Kidney capillary endothelial cell (primary cell): ENCODE data around the gene CKAP2L.
A peak's percentile ranks its signal among the peaks of the same experiment; 100 is the strongest.
"Not testable (repeated sequence)": the region's sequence is repeated elsewhere in the genome, so short reads cannot be mapped to it uniquely, and the experiment has no call there.

ENCODE experiments used
- DNase-seq: peaks from one replicate; pipeline ENCODE4 v3.0.0-alpha.2; 2018; ENCODE audit warnings: low spot score

CKAP2L gene

DNA sequence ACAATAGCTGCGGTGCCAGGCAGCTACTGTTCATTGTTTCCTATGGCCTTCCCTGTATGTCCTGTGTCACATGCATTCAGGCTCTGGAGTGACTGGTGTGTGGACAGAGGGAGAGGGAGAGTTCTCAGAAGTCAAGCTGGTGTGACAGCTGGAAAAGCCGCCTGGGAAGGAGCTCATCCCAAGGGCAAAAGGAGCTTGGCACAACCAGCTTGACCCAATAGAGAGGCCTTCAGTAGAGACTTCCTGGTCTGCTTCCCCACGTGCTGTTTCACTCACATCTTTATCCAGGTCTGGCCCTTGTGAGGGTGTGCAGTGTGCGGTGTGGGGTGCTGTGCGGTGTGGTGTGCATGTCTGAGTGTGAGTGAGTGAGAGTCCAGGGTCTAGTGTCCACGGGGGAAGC, 54.7 kb downstream of the CKAP2L start:
- DNase-seq: no peak

DNA sequence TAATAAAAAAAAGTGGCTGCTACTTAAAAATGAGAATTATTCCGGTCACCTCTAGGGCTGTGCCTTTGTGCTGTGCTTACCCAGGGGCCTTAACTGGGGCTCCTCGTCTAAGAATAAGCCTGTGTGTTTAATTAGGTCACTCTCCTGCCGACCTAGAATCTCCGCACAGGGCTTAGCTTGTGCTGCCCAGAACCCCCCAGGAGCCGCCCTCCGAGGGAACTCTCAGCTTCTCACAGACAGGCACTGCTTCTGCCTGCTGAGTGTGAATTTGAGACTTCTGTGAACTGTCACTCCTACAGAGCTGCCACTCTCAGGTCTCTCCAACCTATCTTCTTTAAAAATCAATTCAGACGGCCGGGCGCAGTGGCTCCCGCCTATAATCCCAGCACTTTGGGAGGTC, 55.4 kb downstream of the CKAP2L start:
- DNase-seq: no peak

DNA sequence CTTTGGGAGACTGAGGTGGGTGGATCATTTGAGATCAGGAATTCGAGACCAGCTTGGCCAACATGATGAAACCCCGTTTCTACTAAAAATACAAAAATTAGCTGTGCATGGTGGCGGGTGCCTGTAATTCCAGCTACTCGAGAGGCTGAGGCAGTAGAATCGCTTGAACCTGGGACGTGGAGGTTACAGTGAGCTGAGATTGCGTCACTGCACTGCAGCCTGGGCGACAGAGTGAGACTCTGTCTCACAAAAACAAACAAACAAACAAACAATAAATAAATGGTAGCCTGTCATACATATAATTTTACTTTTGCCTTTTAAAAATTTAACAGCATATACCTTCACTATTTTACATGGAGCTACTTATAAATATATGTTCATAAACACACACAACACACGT, 57.5 kb downstream of the CKAP2L start:
- DNase-seq: not testable (repeated sequence)

DNA sequence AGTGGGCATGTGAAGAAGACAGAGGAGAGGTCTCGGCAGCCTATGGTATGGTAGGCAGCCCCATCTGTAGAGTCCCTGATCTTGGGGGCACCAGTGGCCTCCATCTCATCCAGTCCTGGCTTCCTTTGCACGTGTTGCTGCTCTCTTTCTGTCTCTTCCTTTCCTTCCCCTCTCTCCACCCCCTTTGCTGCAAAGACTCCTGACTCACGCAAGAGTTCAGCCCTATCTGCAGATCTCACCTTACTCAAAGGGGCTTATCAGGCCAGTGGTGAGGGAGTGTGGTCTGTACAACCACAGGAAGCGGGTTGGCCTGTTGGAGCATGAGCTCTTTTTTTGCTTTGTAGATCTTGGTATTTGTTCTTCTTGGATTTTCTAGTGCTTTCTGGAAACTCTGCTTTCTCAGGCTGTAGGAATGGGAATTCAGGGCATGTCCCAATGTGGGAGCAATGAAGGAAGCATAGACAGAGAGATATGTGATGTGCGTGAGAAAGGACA, 58.2 kb downstream of the CKAP2L start:
- no peak for DNase-seq

DNA sequence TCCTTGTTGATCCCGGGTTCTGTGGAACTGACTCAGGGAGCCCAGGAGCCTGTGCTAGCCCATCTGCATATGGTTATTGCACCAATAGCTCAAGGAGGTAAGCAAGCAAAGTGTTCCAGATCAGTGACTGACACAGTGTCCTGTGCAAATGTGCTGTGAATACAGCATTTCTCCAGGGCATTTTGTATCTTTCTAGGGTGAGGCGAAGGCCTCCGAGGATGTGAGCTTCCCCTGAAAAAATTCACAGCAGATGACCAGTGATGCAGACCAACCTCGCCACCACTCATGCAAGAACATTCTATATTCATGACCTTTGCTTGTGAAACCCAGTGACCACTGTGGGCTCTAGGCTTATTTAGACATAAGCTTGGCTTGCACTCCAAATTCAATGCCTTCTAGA, 58.8 kb downstream of the CKAP2L start:
- DNase-seq: no peak

DNA sequence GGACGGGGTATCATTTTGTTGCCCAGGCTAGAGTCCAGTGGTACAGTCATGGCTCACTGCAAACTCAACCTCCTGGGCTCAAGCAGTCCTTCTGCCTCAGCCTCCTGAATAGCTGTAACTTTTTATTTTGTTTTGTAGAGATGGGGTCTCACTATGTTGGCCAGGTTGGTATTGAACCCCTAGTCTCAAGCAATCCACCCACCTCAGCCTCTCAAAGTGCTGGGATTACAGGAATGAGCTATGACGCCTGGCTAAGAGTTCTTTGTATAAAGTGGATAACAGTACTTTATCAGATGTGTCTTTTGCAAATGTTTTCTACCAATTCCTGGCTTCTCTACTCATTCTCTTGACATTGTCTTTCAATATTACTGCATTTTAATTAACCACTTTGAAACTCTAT, 60.7 kb downstream of the CKAP2L start:
- no peak for DNase-seq

DNA sequence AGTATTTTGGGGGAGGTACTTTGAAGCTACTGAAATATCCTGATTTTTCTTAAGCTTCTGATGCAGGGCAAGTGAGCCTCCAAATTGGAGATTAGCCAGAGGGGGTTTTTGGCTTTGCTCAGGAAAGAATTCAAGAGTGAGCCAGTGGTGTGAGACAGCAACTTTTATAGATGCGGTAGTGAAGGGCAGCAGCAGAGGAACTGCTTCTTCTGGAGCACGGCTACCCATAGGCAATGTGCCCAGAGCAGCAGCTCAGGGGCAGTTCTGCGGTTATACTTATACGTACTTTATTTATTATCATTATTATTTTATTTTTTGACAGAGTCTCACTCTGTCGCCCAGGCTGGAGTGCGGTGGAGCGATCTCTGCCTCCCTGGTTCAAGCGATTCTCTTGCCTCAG, 63.4 kb downstream of the CKAP2L start:
- no peak for DNase-seq

DNA sequence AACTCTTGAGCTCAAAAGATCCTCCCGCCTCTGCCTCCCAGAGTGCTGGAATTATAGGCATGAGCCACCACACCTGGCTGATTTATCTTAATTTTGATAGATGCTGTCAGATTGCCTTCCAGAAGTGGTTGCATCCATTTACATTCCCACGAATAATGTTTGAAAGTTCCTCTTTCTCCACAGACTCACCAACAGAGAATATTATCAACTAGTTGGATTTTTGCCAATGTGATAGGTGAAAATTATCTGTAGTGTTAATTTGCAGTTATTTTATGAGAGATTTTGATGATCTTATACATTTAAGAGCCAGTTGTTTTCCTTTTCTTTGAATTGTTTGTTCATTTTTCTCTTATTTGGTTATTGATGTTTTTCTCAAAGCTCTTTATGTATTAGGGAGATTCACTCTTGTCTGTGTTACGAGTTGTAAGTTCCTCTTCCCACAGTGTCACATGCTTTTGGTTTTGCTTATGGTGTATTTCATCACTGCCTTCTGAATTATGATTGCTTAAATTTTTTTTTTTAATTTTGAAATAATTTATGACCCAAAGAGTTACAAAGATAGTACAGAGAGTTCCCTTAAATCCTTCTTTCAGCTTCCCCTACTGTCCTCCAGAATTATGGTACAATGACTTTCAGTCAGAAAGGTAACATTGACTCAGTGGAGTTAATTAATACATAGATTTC, 64.3 kb downstream of the CKAP2L start:
- DNase-seq: no peak

DNA sequence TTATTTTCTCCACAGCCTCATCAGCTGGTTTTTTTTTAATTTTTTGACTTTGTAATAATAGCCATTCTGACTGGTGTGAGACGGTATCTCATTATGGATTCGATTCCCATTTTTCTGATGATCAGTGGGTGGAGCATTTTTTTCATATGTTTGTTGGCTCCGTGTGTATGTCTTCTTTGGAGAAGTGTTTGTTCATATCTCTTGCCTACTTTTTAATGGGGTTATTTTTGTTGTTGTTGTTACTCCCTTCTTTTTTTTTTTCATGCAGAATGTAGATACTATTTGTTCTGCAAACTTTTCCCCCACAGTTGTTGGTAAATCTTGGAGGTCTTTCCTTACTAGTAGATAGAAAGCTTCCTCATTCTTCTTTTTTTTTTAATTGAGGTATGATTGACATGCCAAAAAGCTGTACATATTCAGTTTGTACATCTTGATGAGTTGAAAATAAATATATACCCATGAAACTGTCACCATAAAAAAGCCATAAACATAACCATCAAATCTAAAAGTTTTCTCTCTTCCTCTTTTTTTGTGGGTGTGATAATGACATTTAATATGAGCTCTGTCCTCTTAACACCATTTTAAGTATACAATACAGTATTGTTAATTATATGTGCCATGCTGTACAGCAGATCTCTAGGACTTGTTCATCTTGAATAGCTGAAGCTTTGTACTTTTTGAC, 65.4 kb downstream of the CKAP2L start:
- no peak for DNase-seq

DNA sequence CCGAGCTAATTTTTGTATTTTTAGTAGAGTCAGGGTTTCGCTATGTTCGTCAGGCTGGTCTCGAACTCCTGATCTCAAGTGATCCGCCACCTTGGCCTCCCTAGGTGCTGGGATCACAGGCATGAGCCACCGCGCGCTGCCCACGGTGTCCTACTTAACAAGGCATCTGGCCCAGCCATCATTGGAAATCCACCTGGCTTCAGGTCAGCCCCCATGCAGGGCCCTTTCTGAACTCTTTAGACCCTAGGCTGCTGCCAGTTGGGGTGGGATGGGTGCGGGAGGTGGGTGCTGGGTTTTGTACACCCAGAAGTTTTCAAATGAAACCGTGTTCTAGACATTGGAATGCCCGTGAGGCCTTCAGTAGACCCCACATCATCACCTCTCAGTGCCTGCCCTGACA, 70.2 kb downstream of the CKAP2L start:
- DNase-seq: no peak

DNA sequence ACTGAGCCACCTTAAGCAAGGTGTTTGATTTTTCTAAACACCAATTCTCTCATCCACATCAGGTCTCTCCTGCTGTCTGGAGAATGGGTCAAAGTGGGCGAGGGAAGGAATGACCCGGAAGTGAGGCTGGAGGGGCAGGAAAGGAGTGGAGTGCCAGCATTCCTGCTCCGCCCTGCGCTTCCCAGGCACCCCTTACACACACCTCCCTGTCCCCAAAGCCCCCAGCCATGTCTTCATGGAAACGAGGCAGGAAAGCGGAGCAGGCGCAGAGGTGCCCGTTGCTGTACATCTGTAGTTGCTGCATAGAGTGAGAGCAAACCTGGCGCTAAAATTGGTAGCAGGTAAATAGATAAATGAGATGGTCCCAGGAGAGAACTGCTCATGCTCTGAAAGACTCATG, 70.8 kb downstream of the CKAP2L start:
- DNase-seq: no peak

DNA sequence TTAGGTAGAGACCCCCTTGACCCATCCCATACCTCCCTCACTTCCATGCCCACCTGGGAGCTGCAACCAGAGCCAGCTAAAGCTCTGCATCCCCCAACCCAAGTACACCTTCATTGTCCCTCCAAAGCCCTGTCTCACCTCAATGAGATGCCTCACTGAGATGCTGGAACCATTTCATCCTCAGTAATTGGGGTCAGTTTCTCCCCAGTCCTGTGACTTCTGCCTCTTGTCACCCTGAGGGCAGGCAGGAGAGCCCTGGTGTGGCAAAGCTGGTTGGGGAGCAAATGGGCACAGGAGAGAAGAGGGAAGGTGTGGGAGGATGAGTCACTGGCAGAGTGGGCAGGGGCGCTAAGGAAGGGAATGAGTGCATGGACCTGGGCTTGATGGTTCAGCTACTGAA, 71.5 kb downstream of the CKAP2L start:
- no peak for DNase-seq

DNA sequence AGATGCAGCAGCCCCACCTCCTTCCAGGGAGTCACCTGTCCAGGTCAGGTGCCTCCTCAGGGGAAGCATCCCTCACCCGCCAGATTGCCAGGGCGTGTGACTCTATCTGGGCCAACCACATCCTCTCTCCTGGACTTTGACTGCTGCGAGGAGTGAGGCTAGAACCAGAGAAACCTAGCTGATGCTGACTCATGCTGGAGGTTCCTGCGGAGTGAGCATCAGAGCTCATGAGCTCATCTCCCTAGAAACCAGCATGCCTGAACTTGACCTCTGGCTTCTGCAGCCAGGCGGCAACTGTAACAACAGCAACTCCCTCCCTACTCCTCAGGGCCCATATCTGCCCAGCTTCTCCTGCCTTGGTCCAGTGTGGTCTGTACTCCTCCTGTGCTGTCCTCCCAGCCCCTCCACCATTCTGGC, 71.9 kb downstream of the CKAP2L start:
- peak; percentile 93 for DNase-seq

DNA sequence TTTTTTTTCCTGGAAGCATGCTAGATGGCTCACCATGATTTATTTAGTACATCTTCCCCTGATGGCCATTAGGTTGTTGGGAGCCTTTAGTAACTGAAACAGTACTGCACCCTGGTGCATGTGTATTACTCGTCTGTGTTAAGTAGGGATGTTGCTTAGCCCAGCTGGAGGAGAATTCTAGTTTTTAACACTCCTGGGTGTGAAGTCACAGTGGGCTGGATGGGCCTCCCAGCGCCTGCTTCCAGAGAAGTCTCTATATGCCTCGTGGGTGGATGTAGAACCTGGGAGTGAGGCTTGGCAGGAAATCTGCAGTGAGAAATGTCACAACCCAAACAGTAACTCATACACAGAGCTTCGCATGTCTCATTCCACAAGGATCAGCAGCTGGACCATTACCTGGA, 72.5 kb downstream of the CKAP2L start:
- DNase-seq: no peak

DNA sequence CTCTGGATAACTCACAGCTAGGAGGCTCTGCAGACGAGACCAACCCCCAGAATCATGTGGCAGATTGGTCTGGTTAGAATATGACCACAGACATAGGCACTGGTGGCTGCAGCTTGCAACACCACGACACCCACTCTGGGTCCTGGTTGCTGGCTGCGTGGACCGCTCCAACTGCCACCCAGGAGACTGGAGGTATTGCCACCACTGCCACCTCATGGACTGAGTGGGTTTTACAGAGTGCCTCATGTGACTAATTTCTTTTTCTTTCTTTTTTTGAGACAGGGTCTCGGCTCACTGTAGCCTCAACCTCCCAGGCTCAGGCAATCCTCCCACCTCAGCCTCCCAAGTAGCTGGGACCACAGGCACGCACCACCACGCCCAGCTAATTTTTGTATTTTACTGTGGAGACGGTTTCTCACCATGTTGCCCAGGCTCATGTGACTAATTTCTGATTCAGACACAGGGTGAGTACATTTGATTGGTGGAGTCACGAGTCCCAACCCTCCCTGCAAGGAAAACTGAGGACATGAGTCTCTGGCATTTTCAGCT, 73.5 kb downstream of the CKAP2L start:
- peak; percentile 70 for DNase-seq

DNA sequence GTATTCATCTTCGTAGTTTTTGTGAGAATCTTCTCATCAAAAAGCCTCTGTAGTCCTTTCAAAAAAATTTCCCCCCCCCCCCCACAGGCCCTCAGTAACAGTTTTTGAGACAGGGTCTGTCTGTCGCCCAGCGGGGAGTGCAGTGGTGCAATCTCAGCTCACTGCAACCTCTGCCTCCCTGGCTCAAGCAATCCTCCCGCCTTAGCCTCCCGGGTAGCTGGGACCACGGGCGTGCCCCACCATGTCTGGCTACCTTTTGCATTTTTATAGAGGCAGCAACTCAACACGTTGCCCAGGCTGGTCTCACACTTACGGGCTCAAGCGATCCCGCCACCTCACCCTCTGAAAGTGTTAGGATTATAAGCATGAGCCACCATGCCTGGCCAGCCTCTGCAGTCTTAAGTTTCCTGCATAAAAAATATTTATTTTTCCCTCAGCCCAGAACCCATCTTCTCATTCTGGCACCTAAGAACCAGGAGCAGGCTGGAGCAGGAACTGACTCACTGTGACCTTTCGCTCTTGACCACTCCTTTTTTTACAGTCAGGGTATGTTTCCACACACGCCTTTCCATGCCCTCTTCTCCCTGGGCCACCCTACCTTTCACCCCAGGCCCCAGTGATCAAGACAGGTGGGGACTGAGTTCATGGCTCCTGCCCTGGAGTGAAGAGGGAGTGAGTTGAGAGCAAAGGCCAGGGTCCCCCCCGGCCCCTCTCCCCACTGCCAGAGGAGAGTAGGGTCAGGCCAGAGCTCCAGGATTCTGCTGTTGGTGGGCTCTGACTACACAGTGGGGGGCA, 76.1 kb downstream of the CKAP2L start:
- DNase-seq: peak; percentile 52

DNA sequence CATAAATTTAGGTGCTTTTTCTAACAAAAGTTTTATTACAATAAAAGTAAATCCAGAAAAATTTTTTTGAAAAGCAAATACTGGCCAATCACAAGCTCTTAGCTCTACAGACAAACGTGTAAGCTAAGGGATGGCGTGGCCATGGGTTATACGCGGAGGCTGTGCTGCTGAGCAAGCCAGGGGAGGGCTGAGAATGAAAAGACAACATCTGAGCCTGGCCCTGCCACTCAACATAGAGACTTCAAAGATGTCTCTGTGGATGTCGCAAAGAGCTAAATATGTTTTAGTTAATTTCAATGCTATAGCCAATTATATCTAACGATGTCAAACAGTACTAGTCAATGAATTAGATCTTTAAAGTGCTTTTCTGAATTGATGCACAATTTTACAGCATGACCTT, 76.9 kb downstream of the CKAP2L start:
- no peak for DNase-seq
